ES-I3 (cell line): ENCODE results near the gene MIF4GD.

Experiments used
- H3K36me3 ChIP-seq: 2 replicates; pipeline ENCODE4 v1.6.1; 2013; ENCODE audit warnings: mild to moderate bottlenecking, low read length, control low read depth, moderate library complexity; ENCODE audit not compliant: insufficient read depth
- H3K4me1 ChIP-seq: 2 replicates; pipeline ENCODE4 v1.6.1; 2013; ENCODE audit warnings: mild to moderate bottlenecking, control low read depth, low read length; ENCODE audit not compliant: insufficient read depth
- H3K9ac ChIP-seq: 2 replicates; pipeline ENCODE4 v1.6.1; 2013; ENCODE audit warnings: low read depth, mild to moderate bottlenecking, low read length, moderate library complexity
- H3K9me3 ChIP-seq: 2 replicates; pipeline ENCODE4 v1.6.1; 2013; ENCODE audit warnings: mild to moderate bottlenecking, low read length, moderate library complexity; ENCODE audit not compliant: control insufficient read depth, insufficient read depth

Gene MIF4GD

GRCh38 chr17:75219815-75220214 lies 51.2 kb downstream of the MIF4GD start:
- no peak overlapping the region for H3K9ac ChIP-seq
- H3K9me3 ChIP-seq, result no peaks in the 10 kb centered on the region
- no peaks in the 10 kb centered on the region for H3K4me1 ChIP-seq
- H3K36me3 ChIP-seq, result peaks cover 29% of the 10 kb centered on the region

- H3K9me3 ChIP-seq, result no peaks in the 10 kb centered on the region
- H3K36me3 ChIP-seq, result peaks cover 37% of the 10 kb centered on the region
- H3K9ac ChIP-seq, result no peak overlapping the region
- H3K4me1 ChIP-seq, result no peaks in the 10 kb centered on the region
Measured at GRCh38 chr17:75218131-75218530, 52.9 kb downstream of the MIF4GD start.
